NOMO-1 (cell line): ENCODE measurements around the gene SLC35B1.

Source experiments
- DNase-seq, 2 experiments: peaks; one replicate each; lab custom pipeline; 2025; ENCODE audit not compliant: unreplicated experiment in 2 of 2; lab: John Stamatoyannopoulos, UW

The SLC35B1 gene

GRCh38 chr17:49703557-49704277, 4.0 kb downstream of the SLC35B1 start:
- no peak for DNase-seq

GRCh38 chr17:49700960-49701359, 6.8 kb downstream of the SLC35B1 start:
- no peak for DNase-seq

- DNase-seq: no peak
Observed at GRCh38 chr17:49699966-49700575, 7.7 kb downstream of the SLC35B1 start.

- DNase-seq: no peak
Observed at GRCh38 chr17:49698005-49698404, 9.8 kb downstream of the SLC35B1 start.

- DNase-seq: peak; percentile 23 to 39
Observed at GRCh38 chr17:49696233-49696761, 11.5 kb downstream of the SLC35B1 start.

- no peak for DNase-seq
Observed at GRCh38 chr17:49695698-49696232, 12.0 kb downstream of the SLC35B1 start.

GRCh38 chr17:49694847-49695697, 12.7 kb downstream of the SLC35B1 start:
- DNase-seq: peak; percentile 64 to 67

- no peak for DNase-seq
Observed at GRCh38 chr17:49692751-49693150, 15.0 kb downstream of the SLC35B1 start.

- no peak for DNase-seq
Observed at GRCh38 chr17:49691677-49692191, 16.0 kb downstream of the SLC35B1 start.

- no peak for DNase-seq
Observed at GRCh38 chr17:49691086-49691676, 16.6 kb downstream of the SLC35B1 start.

- no peak for DNase-seq
Observed at GRCh38 chr17:49690256-49690655, 17.5 kb downstream of the SLC35B1 start.

- DNase-seq: no peak
Observed at GRCh38 chr17:49688848-49689247, 18.9 kb downstream of the SLC35B1 start.

GRCh38 chr17:49687878-49688491, 19.8 kb downstream of the SLC35B1 start:
- peak; percentile 33 to 38 for DNase-seq

GRCh38 chr17:49681106-49681979, 26.4 kb downstream of the SLC35B1 start:
- peak; percentile 37 to 54 for DNase-seq

GRCh38 chr17:49680314-49680713, 27.4 kb downstream of the SLC35B1 start:
- DNase-seq: no peak

GRCh38 chr17:49677933-49678847, 29.6 kb downstream of the SLC35B1 start, which contains the start of gene SPOP:
SPOP (minus strand) TSS chr17:49678097; CDS start chr17:49622810, 55,287 bp downstream.
- DNase-seq: peak; percentile 97 to 99

- DNase-seq: peak; percentile 79 to 80
Observed at GRCh38 chr17:49677134-49677932, 30.4 kb downstream of the SLC35B1 start.
